Left ventricle myocardium inferior (tissue), 1 donor: Measurements from ENCODE around the gene EIF3I. TPM values are rescaled to one million over a fixed set of nuclear protein-coding genes. Genes with fewer than 3 reads are reported as not detected.

ENCODE experiments used
- DNase-seq: peaks from one replicate; pipeline ENCODE4 v3.0.0-alpha.2; 2020
- H3K27ac ChIP-seq: fragments of 200-600 bp; replicated peaks from 2 replicates; pipeline ENCODE4 v1.8.0; 2021
- H3K27me3 ChIP-seq: fragments of 200-600 bp; 2 replicates; pipeline ENCODE4 v1.8.0; 2021; ENCODE audit warnings: low read depth
- H3K36me3 ChIP-seq: fragments of 200-600 bp; 2 replicates; pipeline ENCODE4 v1.8.0; 2021
- H3K4me1 ChIP-seq: fragments of 200-600 bp; 2 replicates; pipeline ENCODE4 v1.8.0; 2021
- H3K4me3 ChIP-seq: fragments of 200-600 bp; 2 replicates; pipeline ENCODE4 v1.8.0; 2021; ENCODE audit warnings: mild to moderate bottlenecking, moderate library complexity
- H3K9me3 ChIP-seq: fragments of 200-600 bp; replicated peaks from 2 replicates; pipeline ENCODE4 v1.8.0; 2021
- intact Hi-C: fragments of 100-400 bp; cut with micrococcal nuclease; formaldehyde crosslinking; loops from one replicate; pipeline ENCODE4 v1.11.0; 2022
- long read RNA-seq: library from polyadenylated mRNA; unstranded; transcript quantifications from one replicate; pipeline ENCODE4 v2.0.0, GENCODE V29; 2021
- total RNA-seq: library from RNA; stranded (reverse); fragmentation: NEBNext Ultra II Directional; extraction: Animal tissue kit (Norgen Biotek cat#: 25700); gene quantifications from one replicate; pipeline ENCODE4 v1.2.1, GENCODE V29; 2021
- TF ChIP-seq, protein P1 (sequence below): fragments of 200-600 bp; IDR thresholded peaks from 2 replicates; pipeline ENCODE4 v1.8.0; 2021; ENCODE audit warnings: antibody characterized with exemption, mild to moderate bottlenecking, borderline replicate concordance
- donor health status: DM: no; HTN: yes; CAD: no; lungs with severe emphysema.

EIF3I gene
- total RNA-seq: 91.1 TPM
- long read RNA-seq, transcript EIF3I-202 (11 exons, 1,458 nt): major isoform, 84 of 108 reads
- long read RNA-seq, partial matches to known transcripts: 19 of 108 reads
- long read RNA-seq, other reads (novel, unspliced or antisense): 5 of 108 reads

DNA sequence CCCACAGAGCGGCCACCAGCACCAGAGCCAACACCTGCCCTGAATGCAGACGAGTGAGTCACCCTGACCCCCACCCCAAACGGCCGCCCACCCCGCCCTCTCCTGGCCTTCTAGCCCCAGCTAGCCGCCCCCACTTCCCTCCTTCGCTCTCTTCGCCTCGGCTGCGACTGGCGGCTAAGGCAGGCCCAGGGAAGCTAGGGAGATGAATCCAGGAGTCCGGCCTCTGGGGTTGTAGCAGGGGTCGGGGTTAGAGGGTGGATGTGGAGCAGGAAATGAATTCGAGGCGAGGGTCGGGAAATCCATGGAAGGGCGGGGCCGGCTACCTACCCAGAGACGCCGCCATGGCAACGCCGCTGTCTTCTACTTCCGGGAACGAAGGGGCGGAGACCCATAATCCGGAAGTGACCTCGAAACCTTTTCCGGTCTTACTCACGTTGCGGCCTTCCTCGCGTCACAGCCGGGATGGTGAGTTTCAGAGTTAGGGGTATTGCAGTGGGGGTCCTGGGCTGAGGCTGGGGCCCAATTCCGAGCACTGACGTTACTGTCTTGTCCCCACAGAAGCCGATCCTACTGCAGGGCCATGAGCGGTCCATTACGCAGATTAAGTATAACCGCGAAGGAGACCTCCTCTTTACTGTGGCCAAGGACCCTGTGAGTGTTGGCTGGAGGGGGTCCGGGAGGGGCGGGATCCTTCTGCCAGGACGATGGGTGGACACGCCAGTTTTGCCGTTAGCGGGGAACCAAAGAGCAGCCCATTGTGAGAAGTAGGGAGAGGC, at the start of gene EIF3I, which contains the start of gene TMEM234:
TSS of gene EIF3I (plus strand) at position 428 of the 776 bp plus-strand sequence. CDS start at position 463, 35 bp downstream.
TSS of gene TMEM234 (minus strand) at position 374 of the 776 bp plus-strand sequence. CDS start at position 343, 31 bp downstream.
- TF ChIP-seq, protein P1, sequence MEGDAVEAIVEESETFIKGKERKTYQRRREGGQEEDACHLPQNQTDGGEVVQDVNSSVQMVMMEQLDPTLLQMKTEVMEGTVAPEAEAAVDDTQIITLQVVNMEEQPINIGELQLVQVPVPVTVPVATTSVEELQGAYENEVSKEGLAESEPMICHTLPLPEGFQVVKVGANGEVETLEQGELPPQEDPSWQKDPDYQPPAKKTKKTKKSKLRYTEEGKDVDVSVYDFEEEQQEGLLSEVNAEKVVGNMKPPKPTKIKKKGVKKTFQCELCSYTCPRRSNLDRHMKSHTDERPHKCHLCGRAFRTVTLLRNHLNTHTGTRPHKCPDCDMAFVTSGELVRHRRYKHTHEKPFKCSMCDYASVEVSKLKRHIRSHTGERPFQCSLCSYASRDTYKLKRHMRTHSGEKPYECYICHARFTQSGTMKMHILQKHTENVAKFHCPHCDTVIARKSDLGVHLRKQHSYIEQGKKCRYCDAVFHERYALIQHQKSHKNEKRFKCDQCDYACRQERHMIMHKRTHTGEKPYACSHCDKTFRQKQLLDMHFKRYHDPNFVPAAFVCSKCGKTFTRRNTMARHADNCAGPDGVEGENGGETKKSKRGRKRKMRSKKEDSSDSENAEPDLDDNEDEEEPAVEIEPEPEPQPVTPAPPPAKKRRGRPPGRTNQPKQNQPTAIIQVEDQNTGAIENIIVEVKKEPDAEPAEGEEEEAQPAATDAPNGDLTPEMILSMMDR: no peak
- Histone ChIP-seq H3K4me1 (peaks cover 44% of the 10 kb centered on the region), H3K9me3 (no peaks in the 10 kb centered on the region), H3K27ac (peak within 1 kb of the TSS; percentile 92), H3K27me3 (no peaks in the 10 kb centered on the region), H3K4me3 (peak within 1 kb of the TSS; percentile 98), H3K36me3 (peaks cover 64% of the 10 kb centered on the region)
- peak; percentile 91 for DNase-seq
- intact Hi-C loops: loop anchor here (10.0 kb wide), 1 partner anchor 93 kb away; no protein-coding TSS in a partner anchor

DNA sequence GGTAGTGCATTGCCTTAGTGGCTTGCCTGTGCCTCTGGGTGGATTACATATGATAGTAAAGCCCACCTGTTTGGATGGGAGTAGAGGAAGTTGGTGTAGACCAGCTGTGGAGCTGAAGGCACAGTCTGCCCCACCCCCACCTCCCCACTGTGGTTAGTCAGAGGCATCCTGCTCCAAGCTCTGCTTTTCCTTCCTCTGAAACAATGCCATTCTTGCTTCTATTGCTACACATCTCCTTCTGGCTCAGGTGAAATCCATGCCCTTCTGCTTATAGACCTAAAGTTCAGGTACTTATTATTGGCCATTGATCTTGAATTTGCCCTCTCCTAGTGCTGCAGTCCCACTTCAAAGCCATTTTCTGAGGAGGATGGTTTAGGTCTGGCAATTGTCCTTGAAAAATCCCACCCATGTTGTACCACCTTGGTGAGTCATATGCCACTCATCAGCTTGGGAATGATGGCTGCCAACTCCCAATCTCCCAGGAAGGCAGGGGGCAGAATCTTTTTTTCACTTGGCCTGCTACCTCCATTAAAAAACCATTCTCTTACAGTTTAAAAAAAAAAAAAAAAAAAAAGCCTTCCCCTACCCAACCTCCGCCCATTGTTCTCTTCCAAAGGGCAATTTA, 49.5 kb upstream of the EIF3I start:
- DNase-seq: no peak
- Histone ChIP-seq H3K27ac (no peak overlapping the region), H3K4me3 (no peak overlapping the region), H3K36me3 (peaks cover 68% of the 10 kb centered on the region), H3K27me3 (no peaks in the 10 kb centered on the region), H3K4me1 (no peaks in the 10 kb centered on the region), H3K9me3 (no peaks in the 10 kb centered on the region)
- intact Hi-C loops: no loop called here
- TF ChIP-seq, protein P1: no peak

DNA sequence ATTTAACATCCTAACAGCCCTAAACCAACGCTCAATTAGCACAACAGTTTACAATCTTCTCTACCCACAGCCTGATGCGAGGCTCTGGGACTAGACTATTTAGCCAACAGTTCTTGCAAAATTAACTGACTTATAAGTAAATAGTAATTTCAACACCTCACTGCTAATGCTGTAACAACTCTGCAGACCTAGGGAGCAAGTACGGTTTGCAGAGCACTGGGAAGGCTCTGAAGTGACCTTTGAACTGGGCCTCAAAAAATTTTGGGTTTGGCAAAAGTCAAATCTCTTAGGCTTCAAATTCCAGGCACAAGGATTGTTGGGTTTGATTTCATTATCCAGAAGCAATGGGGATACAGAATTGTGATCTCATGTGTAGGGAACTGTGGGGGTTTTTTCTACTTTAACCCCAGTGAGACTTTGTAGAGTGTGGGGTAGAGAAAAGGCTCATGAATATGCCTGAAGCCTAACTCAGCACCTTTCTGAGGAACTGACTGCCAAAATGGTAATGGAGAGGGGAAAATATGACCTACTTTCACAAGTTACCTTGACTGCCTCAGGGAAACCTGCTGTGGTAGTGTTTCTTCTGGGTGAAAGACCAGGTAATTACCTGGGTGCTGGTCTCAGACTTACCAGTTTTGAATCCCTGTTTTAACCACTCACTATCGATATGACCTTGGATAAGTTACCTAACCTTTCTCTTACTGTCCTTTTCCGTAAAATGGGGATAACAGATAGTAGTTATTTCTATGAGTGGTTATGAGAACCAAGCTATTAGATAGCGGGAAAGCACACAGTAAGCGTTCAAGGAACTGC, 43.6 kb upstream of the EIF3I start:
- DNase-seq: no peak
- TF ChIP-seq, protein P1: no peak
- H3K4me3 ChIP-seq: peak overlapping the region; percentile 73
- H3K4me1 ChIP-seq: peaks cover 49% of the 10 kb centered on the region
- H3K27me3 ChIP-seq: no peaks in the 10 kb centered on the region
- no peaks in the 10 kb centered on the region for H3K9me3 ChIP-seq
- peak overlapping the region; percentile 96 for H3K27ac ChIP-seq
- intact Hi-C loops: no loop called here
- peaks cover 32% of the 10 kb centered on the region for H3K36me3 ChIP-seq

DNA sequence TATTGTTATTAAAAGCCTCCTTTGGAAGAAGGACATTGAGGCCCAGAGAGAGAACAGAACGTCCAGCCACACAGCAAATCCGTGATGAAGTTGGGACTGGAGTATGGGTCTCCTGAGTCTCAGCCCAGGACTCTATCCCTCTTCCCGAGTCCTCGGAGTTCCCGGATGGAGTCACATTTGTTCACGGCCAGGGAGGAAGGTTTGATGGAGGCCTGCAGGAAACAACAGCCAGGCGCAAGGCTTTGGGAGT, 43.1 kb upstream of the EIF3I start:
- TF ChIP-seq, protein P1: no peak
- Histone ChIP-seq H3K4me1 (peaks cover 54% of the 10 kb centered on the region), H3K4me3 (peak overlapping the region; percentile 73), H3K36me3 (peaks cover 32% of the 10 kb centered on the region), H3K27me3 (no peaks in the 10 kb centered on the region), H3K9me3 (no peaks in the 10 kb centered on the region), H3K27ac (peak overlapping the region; percentile 96)
- no peak for DNase-seq
- intact Hi-C loops: no loop called here
